HTR-8/SVneo (cell line): Measurements from ENCODE around the gene STK25.
"Not testable (repeated sequence)": the region's sequence is repeated elsewhere in the genome, so short reads cannot be mapped to it uniquely, and the experiment has no call there.

ENCODE experiments used
- DNase-seq: peaks from one replicate; pipeline ENCODE4 v3.0.0; 2011; ENCODE audit warnings: low spot score, mixed read lengths; ENCODE audit not compliant: insufficient read length
- FAIRE-seq: peaks from 2 replicates; lab custom pipeline; 2011; peaks lifted over from hg19 to GRCh38; lab: Jason Lieb, UNC

The STK25 gene

DNA sequence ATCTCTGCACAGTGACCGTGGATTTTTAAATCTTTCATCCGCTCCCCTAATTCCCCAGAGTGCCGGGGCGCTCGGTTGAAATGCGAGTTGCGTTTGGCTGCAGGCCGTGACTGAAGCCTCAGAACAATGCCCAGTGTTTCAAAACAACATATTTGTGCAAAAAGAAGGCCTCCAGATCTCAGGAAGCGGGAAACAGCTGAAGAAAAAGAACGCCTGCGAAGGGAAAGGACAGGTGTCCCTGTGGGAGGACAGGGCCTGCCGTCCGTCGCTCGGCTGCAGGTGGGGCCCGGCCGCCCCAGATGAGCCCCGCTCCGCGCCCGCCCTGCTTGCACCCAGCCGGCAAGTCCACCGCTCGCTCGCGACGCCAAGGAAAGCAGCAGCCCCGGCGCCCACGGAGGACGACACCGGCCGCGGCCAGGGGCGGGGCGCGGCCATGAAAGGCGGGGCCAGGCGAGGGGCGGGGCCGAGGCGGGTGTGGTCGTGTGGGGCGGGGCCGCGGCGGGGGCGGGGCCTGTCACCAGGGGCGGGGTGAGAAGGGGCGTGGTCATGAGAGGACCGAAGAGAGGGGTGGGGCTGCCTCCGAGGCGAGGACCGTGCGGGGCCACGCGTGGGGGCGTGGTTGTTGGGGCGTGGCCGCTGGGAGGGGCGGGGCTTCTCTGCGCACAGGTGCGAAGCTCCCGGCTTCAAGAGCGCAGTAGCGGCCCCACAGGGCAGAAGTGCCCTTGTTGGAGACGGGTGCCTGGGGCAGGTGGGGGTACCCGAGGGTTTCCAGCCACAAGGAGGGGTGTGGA lies 32.6 kb upstream of the STK25 start:
- no peak for DNase-seq
- FAIRE-seq = no peak

- DNase-seq (no peak), FAIRE-seq (no peak)
Measured at GRCh38 chr2:241540401-241540770, 32.0 kb upstream of the STK25 start.

DNA sequence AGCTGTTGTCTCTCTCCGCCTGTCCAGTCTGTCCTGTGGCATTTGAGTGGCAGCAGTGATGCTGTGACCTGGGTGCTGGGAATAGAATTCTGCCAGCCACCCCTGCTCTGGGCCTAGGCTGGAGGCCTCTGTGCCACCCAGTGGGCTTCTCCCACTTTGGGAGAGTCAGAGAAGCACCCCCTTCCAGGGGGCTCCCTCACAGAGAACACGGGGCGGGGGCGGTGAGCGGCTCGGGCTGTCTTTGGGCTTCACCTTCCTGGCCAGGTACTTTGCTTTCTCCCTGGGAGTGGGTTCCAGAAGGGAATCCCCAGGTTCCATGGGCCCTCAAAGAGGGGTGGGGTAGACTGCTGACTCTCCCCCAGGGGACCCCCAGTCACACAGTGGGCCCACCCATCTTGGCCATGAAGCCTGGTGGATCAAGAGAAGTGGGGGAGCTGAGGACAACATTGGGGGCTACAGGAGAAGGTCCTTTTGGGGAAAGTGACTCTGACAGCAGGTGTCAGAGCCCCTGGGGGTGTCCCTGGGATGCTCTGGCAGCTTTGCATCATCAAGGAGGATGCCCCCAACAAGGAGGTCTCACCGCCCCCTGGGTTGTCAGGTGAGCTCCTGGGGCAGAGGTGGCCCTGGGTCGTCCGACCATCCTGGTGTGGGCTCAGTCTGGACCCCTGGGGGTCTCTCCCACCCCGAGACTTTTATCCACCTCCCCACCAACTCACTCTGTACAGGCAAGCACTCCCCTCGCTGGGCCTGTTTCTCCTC lies 31.4 kb upstream of the STK25 start:
- FAIRE-seq = no peak

DNA sequence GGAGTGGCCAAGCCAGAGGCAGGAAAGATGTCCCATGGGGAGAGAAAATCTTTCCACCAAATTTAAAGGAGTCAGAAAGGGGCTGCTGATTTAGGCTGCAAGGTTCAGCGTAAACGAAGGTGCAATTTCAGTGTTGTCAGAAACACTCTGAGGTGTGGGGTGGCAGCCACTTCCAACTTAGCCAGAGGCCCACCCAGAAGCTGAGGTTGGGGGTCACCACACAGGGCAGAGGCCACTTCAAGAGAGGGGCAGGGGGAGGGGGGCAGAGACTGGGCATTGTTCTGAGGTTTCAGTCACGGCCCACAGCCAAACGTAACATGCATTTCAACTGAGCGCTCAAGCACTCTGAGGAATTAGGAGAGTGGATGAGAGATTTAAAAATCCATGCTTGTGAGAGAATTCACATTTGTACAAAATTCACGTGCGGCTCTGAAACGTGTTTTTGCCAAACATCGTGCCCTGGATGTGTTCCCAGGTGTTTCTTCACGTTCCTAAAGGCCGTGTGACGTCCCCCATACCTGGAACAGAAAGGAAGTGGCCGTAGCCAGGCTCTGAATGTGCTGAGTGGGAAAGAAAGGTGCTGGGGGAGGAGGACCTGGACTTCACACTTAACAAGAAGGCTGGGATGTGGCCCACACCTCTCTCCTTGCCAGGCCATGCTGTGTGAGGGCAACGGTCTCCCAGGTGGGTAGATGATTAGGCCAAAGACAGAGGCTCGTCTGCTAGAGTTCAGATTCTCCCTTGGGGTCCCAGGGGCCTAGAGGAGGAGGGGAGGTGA lies 30.6 kb upstream of the STK25 start:
- no peak for DNase-seq
- FAIRE-seq = no peak

More for the DNA sequence above, 31.4 kb upstream of the STK25 start:
- DNase-seq = no peak

- DNase-seq (no peak), FAIRE-seq (no peak)
Measured at GRCh38 chr2:241535871-241536655, 27.7 kb upstream of the STK25 start.

DNA sequence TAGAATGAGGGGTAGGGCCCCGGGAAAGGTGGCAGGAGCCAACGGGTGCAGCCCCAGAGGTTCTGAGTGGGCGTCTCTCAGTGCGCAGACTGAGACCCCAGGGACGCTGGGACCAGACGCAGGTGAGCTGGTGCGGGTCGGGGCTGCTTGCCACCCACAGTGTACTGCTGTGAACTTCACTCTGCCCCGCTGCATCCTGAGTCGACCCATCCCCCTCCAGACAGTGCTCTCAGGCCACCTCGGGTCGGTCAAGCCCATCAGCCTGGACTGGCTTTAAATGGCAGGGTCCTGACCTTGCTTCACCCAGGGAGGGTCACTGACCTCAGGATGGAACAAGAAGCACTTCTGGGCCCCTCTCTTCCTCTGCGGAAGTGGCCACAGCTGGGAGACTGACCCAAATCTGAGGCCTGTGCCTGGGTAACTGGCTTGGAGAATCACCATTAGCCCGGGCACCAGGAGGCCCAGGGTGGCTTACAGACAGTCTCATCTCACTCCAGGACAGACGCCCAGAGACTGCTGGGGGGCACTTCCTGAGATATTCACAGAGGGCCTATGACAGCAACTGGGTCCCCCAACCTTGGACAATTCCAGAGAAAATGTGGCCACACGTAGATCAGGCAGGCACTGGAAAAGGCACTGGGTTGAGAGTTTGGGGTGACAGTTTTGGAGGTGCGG lies 26.5 kb upstream of the STK25 start:
- FAIRE-seq (peak; percentile 36), DNase-seq (no peak)

DNA sequence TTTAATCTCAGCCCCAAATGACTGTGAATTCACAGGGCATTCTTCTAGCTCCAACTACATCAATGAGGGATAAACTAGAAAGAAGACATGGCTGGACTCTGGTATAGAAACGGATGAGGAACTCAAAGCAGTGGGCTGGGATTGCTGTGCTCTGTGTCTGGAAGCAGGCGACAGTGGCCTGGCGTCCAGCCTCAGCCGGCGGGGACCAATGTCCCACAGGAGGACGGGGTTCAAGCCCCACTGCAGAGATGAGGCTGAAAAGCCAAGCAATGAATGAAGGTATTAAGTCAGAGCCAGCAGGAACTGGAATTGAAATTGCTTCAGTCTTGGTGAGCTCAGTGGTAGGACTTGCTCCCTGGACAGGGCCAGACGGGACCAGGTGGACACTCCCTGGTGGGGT lies 25.9 kb upstream of the STK25 start:
- DNase-seq (no peak), FAIRE-seq (no peak)

DNA sequence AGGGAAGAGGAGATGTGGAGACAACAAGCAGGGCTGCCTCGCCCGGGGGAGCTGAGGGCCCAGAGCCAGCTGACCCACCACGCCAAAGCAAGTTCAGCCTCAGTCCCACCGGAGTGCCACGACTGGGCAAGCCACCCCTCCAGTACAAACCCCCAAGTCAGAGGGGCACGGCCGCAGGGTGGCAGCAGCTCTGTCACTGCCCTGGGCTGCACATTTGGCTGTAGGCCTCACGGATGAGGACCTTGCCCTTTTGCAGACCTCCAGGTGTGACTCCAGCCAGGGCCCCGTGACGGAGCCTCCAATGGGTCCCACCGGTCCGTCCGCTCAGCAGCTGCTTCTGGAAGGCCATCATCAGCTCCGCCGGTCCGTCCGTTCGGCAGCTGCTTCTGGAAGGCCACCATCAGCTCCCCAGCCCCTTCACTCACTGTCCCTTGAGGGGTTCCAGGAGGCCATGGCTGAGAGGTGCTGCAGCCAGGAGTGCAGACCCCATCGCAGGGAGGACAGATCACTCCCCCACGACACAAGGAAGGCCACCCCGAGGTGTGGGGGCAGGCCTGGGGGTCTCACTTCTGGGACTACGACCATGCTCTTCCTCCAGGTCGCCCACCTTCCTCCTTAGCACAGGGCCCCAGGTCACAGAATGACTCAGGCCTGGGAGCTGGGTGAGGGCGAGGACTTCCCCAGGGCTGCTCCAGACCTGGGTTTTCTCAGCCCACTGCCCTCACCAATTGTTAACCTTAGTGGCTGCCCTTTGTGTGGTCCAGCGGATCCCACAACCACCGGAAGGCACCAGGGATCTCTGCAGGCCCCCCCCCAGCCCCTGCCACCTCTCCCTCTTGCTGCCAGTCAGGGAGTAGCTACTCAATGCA lies 24.6 kb upstream of the STK25 start:
- FAIRE-seq = no peak
- DNase-seq = no peak

- DNase-seq = no peak
- FAIRE-seq = no peak
Measured at GRCh38 chr2:241532168-241532567, 23.8 kb upstream of the STK25 start.

GRCh38 chr2:241531161-241531722 lies 22.9 kb upstream of the STK25 start:
- DNase-seq (no peak), FAIRE-seq (no peak)

- DNase-seq (no peak), FAIRE-seq (no peak)
Measured at GRCh38 chr2:241530571-241530970, 22.2 kb upstream of the STK25 start.

- DNase-seq, FAIRE-seq: not testable (repeated sequence)
Measured at GRCh38 chr2:241525818-241526780, 17.7 kb upstream of the STK25 start.

GRCh38 chr2:241522477-241522876 lies 14.1 kb upstream of the STK25 start:
- DNase-seq = no peak
- FAIRE-seq = no peak

DNA sequence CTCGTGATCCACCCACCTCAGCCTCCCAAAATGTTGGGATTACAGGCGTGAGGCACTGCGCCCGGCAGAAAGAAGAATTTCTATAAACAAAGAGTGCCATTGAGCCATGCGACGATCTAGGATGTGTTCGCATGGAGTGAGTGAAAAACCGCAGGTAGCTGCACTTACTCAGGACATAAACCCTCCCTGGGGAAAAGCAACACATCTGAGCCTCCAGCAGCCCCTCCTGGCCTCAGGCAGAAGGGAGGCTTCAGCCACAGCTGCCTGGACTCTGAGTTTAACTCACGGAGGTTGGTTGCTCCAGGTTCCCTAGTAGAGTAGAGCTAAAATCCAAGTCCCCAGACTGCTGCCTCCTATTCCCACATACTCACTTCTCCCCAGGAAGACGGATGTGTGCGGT lies 11.3 kb upstream of the STK25 start:
- DNase-seq (no peak), FAIRE-seq (no peak)

GRCh38 chr2:241517297-241517696 lies 8.9 kb upstream of the STK25 start:
- FAIRE-seq = no peak
- no peak for DNase-seq

GRCh38 chr2:241516520-241516965 lies 8.2 kb upstream of the STK25 start:
- FAIRE-seq (peak; percentile 97), DNase-seq (no peak)
